Nephron progenitor cell (in vitro differentiated cells): ENCODE results near the gene PITPNC1.
A peak's percentile ranks its signal among the peaks of the same experiment; 100 is the strongest.

ENCODE experiments used
- DNase-seq: peaks from one replicate; pipeline ENCODE4 v3.0.0; 2021
- H3K27ac Mint-ChIP-seq: 2 replicates; pipeline ENCODE4 v1.8.0; 2021; ENCODE audit warnings: mild to moderate bottlenecking, moderate library complexity, mixed read lengths
- H3K27me3 Mint-ChIP-seq: 2 replicates; pipeline ENCODE4 v1.8.0; 2021; ENCODE audit warnings: mild to moderate bottlenecking, low read depth, mixed read lengths; ENCODE audit not compliant: poor library complexity
- H3K36me3 Mint-ChIP-seq: 2 replicates; pipeline ENCODE4 v1.8.0; 2021; ENCODE audit warnings: low read depth, mixed read lengths
- H3K4me1 Mint-ChIP-seq: 2 replicates; pipeline ENCODE4 v1.8.0; 2021; ENCODE audit warnings: mixed read lengths
- H3K4me3 Mint-ChIP-seq: 2 replicates; pipeline ENCODE4 v1.8.0; 2021; ENCODE audit warnings: mild to moderate bottlenecking, moderate library complexity, mixed read lengths
- H3K9me3 Mint-ChIP-seq: 2 replicates; pipeline ENCODE4 v1.8.0; 2021; ENCODE audit warnings: mild to moderate bottlenecking, moderate library complexity, mixed read lengths
- CTCF ChIP-seq: fragments of 200-600 bp; sonication (generic); IDR thresholded peaks from 2 replicates; pipeline ENCODE4 v1.5.0; 2021; ENCODE audit warnings: antibody characterized with exemption

Gene PITPNC1

GRCh38 chr17:67615011-67615561 is 238.0 kb downstream of the PITPNC1 start:
- Mint-ChIP-seq H3K9me3 (no peaks in the 10 kb centered on the region), H3K4me1 (peaks cover 38% of the 10 kb centered on the region), H3K27ac (peak overlapping the region; percentile 51), H3K4me3 (no peak overlapping the region), H3K27me3 (peaks cover 7% of the 10 kb centered on the region), H3K36me3 (no peaks in the 10 kb centered on the region)
- TF ChIP-seq CTCF: no peak
- no peak for DNase-seq

DNA sequence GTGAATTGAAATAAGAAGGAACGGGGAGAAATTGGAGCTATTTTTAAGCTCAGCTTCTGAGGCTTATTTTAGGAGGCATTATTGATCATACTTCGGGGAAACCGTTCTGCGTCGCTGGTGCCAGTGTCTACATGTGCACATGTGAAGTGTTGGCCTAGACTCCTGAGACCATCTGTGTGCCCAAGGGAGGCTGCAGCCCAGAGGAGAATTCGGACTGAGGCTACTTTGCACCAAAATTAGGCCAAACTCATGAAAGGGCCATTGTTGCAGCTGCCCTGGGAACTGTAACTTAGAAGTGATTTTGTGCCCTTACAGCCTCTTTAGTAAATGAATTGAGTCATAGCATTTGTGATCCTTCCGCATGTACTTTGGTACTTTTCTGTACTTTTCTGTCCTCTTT is 238.7 kb downstream of the PITPNC1 start:
- Mint-ChIP-seq H3K4me1 (peaks cover 45% of the 10 kb centered on the region), H3K27me3 (peaks cover 9% of the 10 kb centered on the region), H3K36me3 (no peaks in the 10 kb centered on the region), H3K9me3 (no peaks in the 10 kb centered on the region), H3K27ac (no peak overlapping the region), H3K4me3 (no peak overlapping the region)
- no peak for TF ChIP-seq CTCF
- DNase-seq: no peak

DNA sequence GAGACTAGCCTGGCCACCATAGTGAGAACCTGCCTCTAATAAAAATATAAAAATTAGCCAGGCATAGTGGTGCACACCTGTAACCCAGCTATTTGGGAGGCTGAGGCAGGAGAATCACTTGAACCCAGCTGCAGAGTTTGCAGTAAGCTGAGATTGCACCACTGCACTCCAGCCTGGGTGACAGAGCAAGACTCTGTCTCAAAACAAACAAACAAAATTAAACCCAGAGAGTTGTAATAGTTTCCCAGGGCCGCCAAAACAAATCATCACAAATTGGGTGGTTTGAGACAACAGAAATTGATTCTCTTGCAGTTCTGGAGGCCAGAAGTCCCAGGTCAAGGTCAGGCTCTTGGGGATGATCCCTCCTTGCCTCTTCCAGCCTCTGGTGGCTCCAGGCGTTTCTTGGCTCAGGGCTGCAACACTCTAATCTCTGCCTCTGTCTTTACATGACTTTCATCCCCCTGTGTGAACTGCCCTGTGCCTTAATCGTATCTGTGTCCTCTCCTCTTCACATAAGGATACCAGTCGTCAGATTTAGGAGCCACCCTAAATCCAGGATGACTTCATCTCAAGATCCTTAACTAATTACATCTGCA is 240.3 kb downstream of the PITPNC1 start:
- Mint-ChIP-seq H3K27ac (peak overlapping the region; percentile 72), H3K36me3 (no peaks in the 10 kb centered on the region), H3K4me1 (peaks cover 43% of the 10 kb centered on the region), H3K4me3 (no peak overlapping the region), H3K27me3 (peaks cover 11% of the 10 kb centered on the region), H3K9me3 (no peaks in the 10 kb centered on the region)
- no peak for TF ChIP-seq CTCF
- no peak for DNase-seq

DNA sequence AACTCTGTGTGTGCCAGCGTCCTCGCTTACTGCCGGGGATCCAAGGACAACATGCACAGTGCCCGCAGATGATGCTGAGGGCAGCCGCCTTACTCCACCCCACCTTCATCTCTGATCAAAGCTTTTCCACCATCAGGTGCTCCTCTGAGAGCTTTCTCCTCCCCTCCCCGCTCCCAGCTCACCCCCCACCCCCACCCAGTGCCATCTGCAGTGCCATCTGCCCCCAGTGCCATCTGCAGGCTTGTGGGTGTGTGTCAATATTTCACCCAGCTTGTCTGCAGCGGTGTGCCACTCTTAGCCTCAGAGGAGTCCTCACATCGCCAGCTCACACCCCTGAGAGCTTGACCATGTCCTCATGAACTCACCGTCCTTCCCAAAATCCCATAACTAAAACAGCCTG is 242.5 kb downstream of the PITPNC1 start:
- Mint-ChIP-seq H3K27me3 (peaks cover 12% of the 10 kb centered on the region), H3K4me3 (no peak overlapping the region), H3K36me3 (no peaks in the 10 kb centered on the region), H3K9me3 (no peaks in the 10 kb centered on the region), H3K4me1 (peaks cover 43% of the 10 kb centered on the region), H3K27ac (no peak overlapping the region)
- no peak for TF ChIP-seq CTCF
- DNase-seq: no peak

GRCh38 chr17:67620088-67620487 is 243.0 kb downstream of the PITPNC1 start:
- H3K4me3 Mint-ChIP-seq: no peak overlapping the region
- TF ChIP-seq CTCF: no peak

GRCh38 chr17:67620636-67621035 is 243.6 kb downstream of the PITPNC1 start:
- Mint-ChIP-seq H3K9me3 (no peaks in the 10 kb centered on the region), H3K4me3 (no peak overlapping the region), H3K27ac (peak overlapping the region; percentile 57), H3K36me3 (no peaks in the 10 kb centered on the region), H3K4me1 (peaks cover 44% of the 10 kb centered on the region), H3K27me3 (peaks cover 13% of the 10 kb centered on the region)
- no peak for TF ChIP-seq CTCF
- no peak for DNase-seq

More at GRCh38 chr17:67620088-67620487, 243.0 kb downstream of the PITPNC1 start:
- no peak for DNase-seq
- Mint-ChIP-seq H3K4me1 (peaks cover 44% of the 10 kb centered on the region), H3K36me3 (no peaks in the 10 kb centered on the region), H3K27me3 (peaks cover 13% of the 10 kb centered on the region), H3K9me3 (no peaks in the 10 kb centered on the region), H3K27ac (no peak overlapping the region)
